ENCODE data around the gene TTC4. TPM values are rescaled to one million over a fixed set of nuclear protein-coding genes. Genes with fewer than 3 reads are reported as not detected.

TTC4 gene, protein sequence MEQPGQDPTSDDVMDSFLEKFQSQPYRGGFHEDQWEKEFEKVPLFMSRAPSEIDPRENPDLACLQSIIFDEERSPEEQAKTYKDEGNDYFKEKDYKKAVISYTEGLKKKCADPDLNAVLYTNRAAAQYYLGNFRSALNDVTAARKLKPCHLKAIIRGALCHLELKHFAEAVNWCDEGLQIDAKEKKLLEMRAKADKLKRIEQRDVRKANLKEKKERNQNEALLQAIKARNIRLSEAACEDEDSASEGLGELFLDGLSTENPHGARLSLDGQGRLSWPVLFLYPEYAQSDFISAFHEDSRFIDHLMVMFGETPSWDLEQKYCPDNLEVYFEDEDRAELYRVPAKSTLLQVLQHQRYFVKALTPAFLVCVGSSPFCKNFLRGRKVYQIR
- 14.7 and 16.5 TPM in 2 replicates for polyA plus RNA-seq (2013)

DNA sequence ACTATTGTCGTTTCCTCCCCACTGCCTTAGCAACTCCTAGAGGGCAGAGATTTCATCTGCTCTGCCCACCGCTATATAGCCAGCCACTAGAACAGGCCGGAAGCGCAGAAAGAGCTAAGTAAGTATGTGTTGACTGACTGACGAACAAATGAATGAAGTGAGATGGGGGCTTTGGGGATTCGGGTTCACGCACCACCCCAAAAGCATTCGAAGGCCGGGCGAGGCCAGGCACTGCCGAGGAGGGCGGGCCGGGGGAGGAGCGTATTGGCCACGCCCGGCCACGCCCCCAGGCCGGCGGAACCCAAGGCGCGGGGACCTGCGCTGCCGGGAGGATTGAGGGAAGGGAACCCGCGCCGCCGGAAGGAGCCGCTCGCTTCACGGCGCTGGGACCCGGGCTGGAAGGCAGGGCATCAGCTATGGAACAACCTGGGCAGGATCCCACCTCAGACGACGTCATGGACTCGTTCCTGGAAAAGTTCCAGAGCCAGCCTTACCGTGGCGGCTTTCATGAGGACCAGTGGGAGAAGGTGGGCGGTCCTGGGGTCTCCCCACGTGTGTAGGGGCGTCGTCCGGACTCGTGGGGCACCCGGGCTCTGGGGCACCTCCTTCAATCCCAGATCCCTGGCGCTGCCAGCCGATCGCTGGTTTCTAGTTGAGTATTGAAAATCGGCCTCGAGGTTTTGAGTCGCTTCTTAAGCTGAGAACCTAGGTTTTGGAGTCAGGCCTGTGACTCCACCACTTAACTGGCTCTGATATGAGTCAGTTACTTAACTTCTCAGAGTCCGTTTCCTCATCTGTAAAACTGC, at the start of gene TTC4:
Gene TTC4 (plus strand): TSS at position 369 of the 806 bp plus-strand sequence. CDS start 48 bp downstream, at position 417.
- peak within 1 kb of the TSS; percentile 35 for H3K27ac ChIP-seq (ENCODE audit: low read depth, low read length)
- no peak within 1 kb of the TSS for H2BK12ac ChIP-seq (ENCODE audit: low read length)
- WGBS (ENCODE audit: extremely low coverage, insufficient coverage, insufficient read length) = no CpG with 5 or more reads among the region's 51 CpGs
- H3K14ac ChIP-seq (ENCODE audit: low read length) = peak within 1 kb of the TSS; percentile 82
- no peak within 1 kb of the TSS for H3K23ac ChIP-seq (ENCODE audit: low read length)
- H3K79me2 ChIP-seq (ENCODE audit: control insufficient read depth, insufficient read depth, low read length, poor library complexity) = peaks cover 3% of the 10 kb centered on the region
- H3K36me3 ChIP-seq (ENCODE audit: control insufficient read depth in 1 of 2, insufficient read depth in 2 of 2, low read length in 2 of 2) = peaks cover 3 to 8% of the 10 kb centered on the region in 2 experiments
- peak within 1 kb of the TSS; percentile 97 for H4K8ac ChIP-seq (ENCODE audit: low read depth, low read length)
- H2BK120ac ChIP-seq (ENCODE audit: insufficient read depth, low read length, poor library complexity) = peak within 1 kb of the TSS; percentile 27
- no peaks in the 10 kb centered on the region for H3K9me3 ChIP-seq (ENCODE audit: insufficient read depth, low read depth, low read length)
- H3K4ac ChIP-seq (ENCODE audit: low read depth, low read length) = peak within 1 kb of the TSS; percentile 53
- no peak within 1 kb of the TSS for H2BK5ac ChIP-seq (ENCODE audit: low read depth, low read length, poor library complexity)
- H2AFZ ChIP-seq (ENCODE audit: insufficient read depth, low read length, poor library complexity) = peak within 1 kb of the TSS; percentile 77
- H3K4me1 ChIP-seq (ENCODE audit: control insufficient read depth in 1 of 2, insufficient read depth in 2 of 2, low read length in 2 of 2) = peaks cover 4 to 5% of the 10 kb centered on the region in 2 experiments
- peak within 1 kb of the TSS; percentile 68 for H3K9ac ChIP-seq (ENCODE audit: low read length)
- peak within 1 kb of the TSS; percentile 83 for H3K4me2 ChIP-seq (ENCODE audit: low read length)
- peak within 1 kb of the TSS; percentile 86 for H3K18ac ChIP-seq (ENCODE audit: low read length)
- no peaks in the 10 kb centered on the region for H3K27me3 ChIP-seq (ENCODE audit: insufficient read depth, low read length)
- H4K12ac ChIP-seq (ENCODE audit: low read depth, low read length) = peak within 1 kb of the TSS; percentile 84
- H4K91ac ChIP-seq (ENCODE audit: low read depth, low read length) = peak within 1 kb of the TSS; percentile 75
- peak within 1 kb of the TSS; percentile 91 for H3K4me3 ChIP-seq (ENCODE audit: low read depth, low read length)
- H3K79me1 ChIP-seq (ENCODE audit: low read length) = peaks cover 8% of the 10 kb centered on the region
- DNase-seq = peak; percentile 65 to 88
- peak within 1 kb of the TSS; percentile 33 for H2AK5ac ChIP-seq (ENCODE audit: low read length)

DNA sequence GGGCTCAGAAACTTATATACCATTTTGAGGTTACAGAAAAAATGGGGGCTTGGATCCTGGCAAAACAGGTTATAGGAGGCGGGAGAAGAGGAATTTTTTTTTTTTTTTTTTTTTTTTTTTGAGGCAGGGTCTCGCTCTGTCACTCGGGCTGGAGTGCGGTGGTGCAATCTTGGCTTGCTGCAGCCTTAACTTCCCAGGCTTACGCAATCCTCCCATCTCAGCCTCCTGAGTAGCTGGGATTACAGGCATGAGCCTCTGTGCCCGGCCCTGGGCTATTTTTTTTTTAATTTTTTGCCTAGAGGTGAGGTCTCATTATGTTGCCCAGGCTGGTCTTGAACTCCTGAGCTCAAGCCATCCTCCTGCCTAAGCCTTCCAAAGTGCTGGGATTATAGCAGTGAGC, 49.3 kb upstream of the TTC4 start:
- Histone ChIP-seq H3K4me2 (ENCODE audit: low read length) (no peak overlapping the region), H4K8ac (ENCODE audit: low read depth, low read length) (no peak overlapping the region), H2AK5ac (ENCODE audit: low read length) (no peak overlapping the region), H3K79me2 (ENCODE audit: control insufficient read depth, insufficient read depth, low read length, poor library complexity) (no peaks in the 10 kb centered on the region), H3K9ac (ENCODE audit: low read length) (no peak overlapping the region), H3K4me1 (ENCODE audit: control insufficient read depth in 1 of 2, insufficient read depth in 2 of 2, low read length in 2 of 2) (no peaks in the 10 kb centered on the region), H3K27ac (ENCODE audit: low read depth, low read length) (no peak overlapping the region), H3K23ac (ENCODE audit: low read length) (no peak overlapping the region), H4K91ac (ENCODE audit: low read depth, low read length) (no peak overlapping the region), H2BK12ac (ENCODE audit: low read length) (no peak overlapping the region), H2BK120ac (ENCODE audit: insufficient read depth, low read length, poor library complexity) (no peak overlapping the region), H3K4ac (ENCODE audit: low read depth, low read length) (no peak overlapping the region), H2BK5ac (ENCODE audit: low read depth, low read length, poor library complexity) (no peak overlapping the region), H3K79me1 (ENCODE audit: low read length) (no peaks in the 10 kb centered on the region), H3K9me3 (ENCODE audit: insufficient read depth, low read depth, low read length) (peaks cover 4% of the 10 kb centered on the region), H3K14ac (ENCODE audit: low read length) (no peak overlapping the region), H3K18ac (ENCODE audit: low read length) (no peak overlapping the region), H3K27me3 (ENCODE audit: insufficient read depth, low read length) (no peaks in the 10 kb centered on the region), H2AFZ (ENCODE audit: insufficient read depth, low read length, poor library complexity) (no peak overlapping the region), H3K36me3 (ENCODE audit: control insufficient read depth in 1 of 2, insufficient read depth in 2 of 2, low read length in 2 of 2) (no peaks in the 10 kb centered on the region), H4K12ac (ENCODE audit: low read depth, low read length) (no peak overlapping the region), H3K4me3 (ENCODE audit: low read depth, low read length) (no peak overlapping the region)
- WGBS (ENCODE audit: extremely low coverage, insufficient coverage, insufficient read length) = no CpG with 5 or more reads among the region's 6 CpGs
- peak in 1 of 2 donors; percentile 23 for DNase-seq

DNA sequence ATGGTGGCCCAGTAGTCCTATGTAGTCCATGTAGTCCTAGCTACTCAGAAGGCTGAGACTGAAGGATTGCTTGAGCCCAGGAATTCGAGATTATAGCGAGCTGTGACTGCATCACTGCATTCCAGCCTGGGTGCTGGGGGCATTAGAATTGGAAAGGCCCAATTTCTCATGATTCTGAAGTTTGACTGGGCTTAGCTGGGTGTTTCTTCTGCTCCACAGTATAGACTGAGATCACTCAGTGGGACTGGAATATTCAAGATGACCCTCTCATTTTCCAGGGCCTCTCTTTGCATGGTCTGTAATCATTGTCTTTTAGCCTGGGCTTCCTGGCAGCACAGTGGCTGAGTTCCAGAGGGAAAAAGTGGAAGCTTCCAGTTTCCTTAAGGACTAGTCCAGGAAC, 47.9 kb upstream of the TTC4 start:
- H3K18ac ChIP-seq (ENCODE audit: low read length) = no peak overlapping the region
- H3K9ac ChIP-seq (ENCODE audit: low read length) = no peak overlapping the region
- H3K27ac ChIP-seq (ENCODE audit: low read depth, low read length) = no peak overlapping the region
- no peaks in the 10 kb centered on the region for H3K27me3 ChIP-seq (ENCODE audit: insufficient read depth, low read length)
- no peak overlapping the region for H4K8ac ChIP-seq (ENCODE audit: low read depth, low read length)
- no peak overlapping the region for H2AFZ ChIP-seq (ENCODE audit: insufficient read depth, low read length, poor library complexity)
- H3K36me3 ChIP-seq (ENCODE audit: control insufficient read depth in 1 of 2, insufficient read depth in 2 of 2, low read length in 2 of 2) = no peaks in the 10 kb centered on the region
- H3K4me1 ChIP-seq (ENCODE audit: control insufficient read depth in 1 of 2, insufficient read depth in 2 of 2, low read length in 2 of 2) = no peaks in the 10 kb centered on the region
- no peak overlapping the region for H3K14ac ChIP-seq (ENCODE audit: low read length)
- H3K79me1 ChIP-seq (ENCODE audit: low read length) = no peaks in the 10 kb centered on the region
- no peak overlapping the region for H4K91ac ChIP-seq (ENCODE audit: low read depth, low read length)
- H3K4me3 ChIP-seq (ENCODE audit: low read depth, low read length) = no peak overlapping the region
- H2AK5ac ChIP-seq (ENCODE audit: low read length) = no peak overlapping the region
- no peak for DNase-seq
- WGBS (ENCODE audit: extremely low coverage, insufficient coverage, insufficient read length) = no CpG with 5 or more reads among the region's 2 CpGs
- no peaks in the 10 kb centered on the region for H3K79me2 ChIP-seq (ENCODE audit: control insufficient read depth, insufficient read depth, low read length, poor library complexity)
- no peak overlapping the region for H3K4ac ChIP-seq (ENCODE audit: low read depth, low read length)
- H3K23ac ChIP-seq (ENCODE audit: low read length) = no peak overlapping the region
- no peak overlapping the region for H2BK12ac ChIP-seq (ENCODE audit: low read length)
- peaks cover 4% of the 10 kb centered on the region for H3K9me3 ChIP-seq (ENCODE audit: insufficient read depth, low read depth, low read length)
- H2BK5ac ChIP-seq (ENCODE audit: low read depth, low read length, poor library complexity) = no peak overlapping the region
- no peak overlapping the region for H4K12ac ChIP-seq (ENCODE audit: low read depth, low read length)
- no peak overlapping the region for H3K4me2 ChIP-seq (ENCODE audit: low read length)
- no peak overlapping the region for H2BK120ac ChIP-seq (ENCODE audit: insufficient read depth, low read length, poor library complexity)

DNA sequence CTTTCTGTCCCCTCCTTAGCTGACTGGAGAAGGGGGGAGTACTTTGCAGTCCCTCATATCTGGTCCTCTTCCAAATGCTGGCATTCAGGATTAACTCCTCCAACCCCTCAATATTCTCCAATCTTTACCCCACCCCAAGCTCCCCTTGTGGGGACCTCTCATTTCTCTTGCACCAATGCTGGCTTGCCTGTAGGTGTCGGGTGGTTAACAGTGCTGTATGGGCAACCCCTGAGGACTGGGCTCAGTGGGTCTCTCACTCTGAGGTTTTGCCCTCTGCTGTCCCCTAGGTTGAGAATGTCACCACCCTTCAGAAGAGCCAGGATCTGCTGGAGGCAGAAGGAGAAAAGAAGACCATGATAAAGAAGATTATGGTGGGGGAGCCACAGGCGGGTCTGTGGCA, 47.1 kb upstream of the TTC4 start:
- no peak overlapping the region for H3K4me3 ChIP-seq (ENCODE audit: low read depth, low read length)
- no peak overlapping the region for H2BK12ac ChIP-seq (ENCODE audit: low read length)
- H3K9ac ChIP-seq (ENCODE audit: low read length) = no peak overlapping the region
- H4K91ac ChIP-seq (ENCODE audit: low read depth, low read length) = no peak overlapping the region
- no peak overlapping the region for H2BK120ac ChIP-seq (ENCODE audit: insufficient read depth, low read length, poor library complexity)
- H3K79me2 ChIP-seq (ENCODE audit: control insufficient read depth, insufficient read depth, low read length, poor library complexity) = no peaks in the 10 kb centered on the region
- H3K79me1 ChIP-seq (ENCODE audit: low read length) = no peaks in the 10 kb centered on the region
- H3K36me3 ChIP-seq (ENCODE audit: control insufficient read depth in 1 of 2, insufficient read depth in 2 of 2, low read length in 2 of 2) = no peaks in the 10 kb centered on the region
- no peak overlapping the region for H4K8ac ChIP-seq (ENCODE audit: low read depth, low read length)
- H3K18ac ChIP-seq (ENCODE audit: low read length) = no peak overlapping the region
- no peak overlapping the region for H3K14ac ChIP-seq (ENCODE audit: low read length)
- no peaks in the 10 kb centered on the region for H3K4me1 ChIP-seq (ENCODE audit: control insufficient read depth in 1 of 2, insufficient read depth in 2 of 2, low read length in 2 of 2)
- no peak overlapping the region for H3K23ac ChIP-seq (ENCODE audit: low read length)
- H3K27me3 ChIP-seq (ENCODE audit: insufficient read depth, low read length) = no peaks in the 10 kb centered on the region
- no peak overlapping the region for H4K12ac ChIP-seq (ENCODE audit: low read depth, low read length)
- no peak overlapping the region for H2AK5ac ChIP-seq (ENCODE audit: low read length)
- H2BK5ac ChIP-seq (ENCODE audit: low read depth, low read length, poor library complexity) = no peak overlapping the region
- no CpG with 5 or more reads among the region's 2 CpGs for WGBS (ENCODE audit: extremely low coverage, insufficient coverage, insufficient read length)
- H2AFZ ChIP-seq (ENCODE audit: insufficient read depth, low read length, poor library complexity) = no peak overlapping the region
- DNase-seq = no peak
- H3K4ac ChIP-seq (ENCODE audit: low read depth, low read length) = no peak overlapping the region
- no peak overlapping the region for H3K27ac ChIP-seq (ENCODE audit: low read depth, low read length)
- peaks cover 4% of the 10 kb centered on the region for H3K9me3 ChIP-seq (ENCODE audit: insufficient read depth, low read depth, low read length)
- H3K4me2 ChIP-seq (ENCODE audit: low read length) = no peak overlapping the region

Measured in trophoblast cell (in vitro differentiated cells and primary cell).